ENCODE measurements around the gene ABI3.
"Not testable (repeated sequence)": the region's sequence is repeated elsewhere in the genome, so short reads cannot be mapped to it uniquely, and the experiment has no call there.

ABI3 gene

DNA sequence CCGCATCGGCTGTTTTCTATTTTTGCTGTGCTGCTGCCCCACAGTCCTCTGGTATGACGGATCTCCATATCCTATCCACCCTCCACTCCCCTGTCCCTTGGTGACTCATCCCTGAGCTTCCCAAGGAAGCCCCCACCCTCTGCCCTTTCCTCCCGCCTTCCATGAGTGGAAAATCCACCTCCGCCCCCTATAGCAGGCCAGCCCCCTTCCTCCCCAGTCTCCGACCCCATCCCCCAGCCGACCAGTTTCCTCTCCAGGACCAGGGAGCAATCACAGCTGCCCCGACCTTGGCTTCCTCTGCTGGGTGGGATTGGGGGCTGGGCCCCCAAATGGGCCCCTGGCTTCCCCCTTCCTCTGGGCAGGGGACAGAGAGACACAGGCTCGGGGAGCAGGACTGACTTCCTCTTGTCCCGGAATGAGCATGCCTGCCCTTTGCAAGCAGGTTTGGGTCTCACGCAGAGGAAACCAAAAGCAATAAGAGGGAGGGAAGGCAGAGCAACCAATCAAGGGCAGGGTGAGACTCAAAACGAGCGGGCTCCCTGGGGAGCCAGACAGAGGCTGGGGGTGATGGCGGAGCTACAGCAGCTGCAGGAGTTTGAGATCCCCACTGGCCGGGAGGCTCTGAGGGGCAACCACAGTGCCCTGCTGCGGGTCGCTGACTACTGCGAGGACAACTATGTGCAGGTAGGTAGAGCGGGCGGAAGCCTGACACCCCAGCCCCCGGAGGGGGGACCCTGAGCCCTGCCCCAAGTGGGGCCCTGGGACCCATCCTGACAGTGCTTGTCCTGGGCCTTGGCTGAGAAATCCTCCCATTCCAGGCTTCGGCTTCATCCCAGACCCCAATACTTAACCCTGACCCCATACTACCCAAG, at the start of gene ABI3, which contains the start of gene GNGT2:
TSS of gene ABI3 (plus strand) at position 550 of the 872 bp plus-strand sequence. CDS start at position 568, 18 bp downstream.
TSS of gene GNGT2 (minus strand) at position 417 of the 872 bp plus-strand sequence. CDS start 3,152 bp downstream, outside the sequence.
- DNase-seq = no peak

DNA sequence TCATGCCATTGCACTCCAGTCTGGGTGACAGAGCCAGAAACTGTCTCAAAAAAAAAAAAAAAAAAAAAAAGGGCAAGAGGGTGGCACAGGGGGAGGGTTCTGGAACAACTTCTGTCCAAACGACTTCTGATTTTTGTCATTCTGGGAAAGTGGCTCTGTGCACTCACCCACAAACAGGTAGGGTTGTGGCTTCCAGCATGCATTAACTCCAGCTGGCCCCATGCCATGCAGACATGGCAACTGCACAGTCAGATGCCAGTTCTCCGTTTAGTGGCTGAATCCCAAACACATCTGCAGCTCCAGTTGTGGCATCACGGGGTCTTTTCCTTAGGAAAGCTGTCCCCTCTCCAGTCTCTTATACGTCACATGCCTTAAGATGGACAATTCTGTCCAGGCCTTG, 47.6 kb upstream of the ABI3 start:
- no peak for DNase-seq

DNA sequence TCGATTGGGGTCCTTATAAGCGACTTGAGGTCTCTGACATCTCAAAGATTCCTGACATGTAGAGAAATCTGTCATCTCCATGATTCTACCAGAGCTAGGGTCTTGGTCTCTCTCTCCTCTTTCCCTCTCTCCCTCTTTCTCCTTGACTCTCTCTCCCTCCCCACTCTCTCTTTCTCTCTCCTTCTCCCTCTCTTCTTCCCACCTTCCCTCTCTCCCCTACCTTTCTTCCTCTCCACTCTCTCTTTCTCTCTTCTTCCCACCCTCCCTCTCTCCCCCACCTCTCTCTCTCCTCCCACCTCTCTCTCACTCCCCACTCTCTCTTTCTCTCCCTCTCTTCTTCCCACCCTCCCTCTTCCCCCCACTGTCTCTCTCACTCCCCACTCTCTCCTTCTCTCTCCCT, 45.4 kb upstream of the ABI3 start:
- DNase-seq = no peak

DNA sequence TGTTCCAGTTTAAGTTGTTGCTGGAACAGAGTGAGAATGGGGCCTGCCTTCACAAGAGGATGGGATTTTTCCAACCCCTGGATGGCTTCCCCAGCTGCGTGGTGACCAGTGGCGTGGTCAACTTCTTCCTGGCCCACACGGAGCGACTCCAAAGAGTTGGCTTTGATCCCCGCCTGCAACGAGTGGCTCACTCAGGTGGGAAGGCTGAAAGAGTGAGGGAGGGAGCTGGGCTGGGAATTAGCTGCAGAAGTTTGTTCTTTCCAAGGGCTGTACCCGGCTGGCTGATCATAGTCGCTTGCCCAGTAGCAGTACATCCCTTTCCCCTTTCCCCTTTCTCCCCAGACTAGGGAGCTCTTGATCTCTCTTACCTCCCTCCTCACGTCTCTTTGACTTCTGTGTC, 41.8 kb upstream of the ABI3 start:
- DNase-seq = no peak

DNA sequence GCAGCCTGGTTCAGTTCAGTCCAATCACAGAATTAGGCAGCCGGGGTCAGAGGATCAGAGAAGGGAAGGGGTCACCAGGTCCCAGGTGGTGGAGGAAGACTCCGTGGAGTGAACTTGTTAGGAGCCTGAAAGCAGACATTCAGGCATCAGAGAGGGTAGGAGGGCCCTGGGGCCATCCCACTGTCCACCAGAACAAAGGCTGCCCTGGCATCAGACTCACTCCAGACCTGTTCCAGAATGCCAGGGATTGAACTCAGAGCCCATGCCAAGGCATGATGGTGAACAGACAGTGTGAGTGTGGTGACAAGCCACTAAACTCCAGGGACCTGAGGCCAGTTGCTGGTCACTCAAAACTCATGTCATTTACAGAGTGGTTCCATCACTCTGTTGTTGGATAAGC, 40.3 kb upstream of the ABI3 start:
- DNase-seq = no peak

GRCh38 chr17:49170711-49171110, 39.8 kb upstream of the ABI3 start:
- not testable (repeated sequence) for DNase-seq

DNA sequence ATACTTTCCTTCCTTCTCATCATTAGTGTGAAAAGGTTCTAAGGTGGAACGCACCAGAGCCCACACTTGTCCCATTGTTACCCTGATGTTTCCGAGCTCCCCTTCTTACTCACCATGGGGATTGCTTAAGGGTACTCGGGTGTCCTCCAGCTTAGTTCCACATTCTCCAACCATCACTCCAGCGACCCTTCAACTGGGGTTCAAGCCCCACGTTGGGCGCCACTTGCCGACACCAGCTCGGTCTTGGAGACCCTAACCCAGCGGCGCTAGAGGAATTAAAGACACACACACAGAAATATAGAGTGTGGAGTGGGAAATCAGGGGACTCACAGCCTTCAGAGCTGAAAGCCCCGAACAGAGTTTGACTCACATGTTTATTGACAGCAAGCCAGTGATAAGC, 34.5 kb upstream of the ABI3 start:
- DNase-seq = not testable (repeated sequence)

DNA sequence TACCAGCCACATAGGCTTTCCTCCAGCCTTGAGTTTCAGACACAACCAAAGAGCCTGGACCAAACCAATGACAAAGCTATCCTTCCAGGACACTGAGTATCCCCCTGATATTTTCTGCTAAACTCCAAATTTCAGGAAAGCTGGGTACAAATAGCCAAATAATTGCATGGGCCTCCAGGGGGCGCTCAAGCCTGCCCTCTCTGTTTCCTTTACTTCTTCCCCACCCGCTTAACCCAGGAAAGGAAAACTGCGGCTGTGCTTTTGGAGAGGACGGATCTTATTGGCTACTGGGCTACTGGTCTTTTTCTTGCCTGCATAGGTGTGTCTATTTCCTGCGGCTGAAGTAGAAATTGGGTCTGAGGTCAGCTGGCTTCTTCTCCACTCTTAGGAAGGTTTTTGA, 30.2 kb upstream of the ABI3 start:
- no peak for DNase-seq

- no peak for DNase-seq
These were observed 29.4 kb upstream of the ABI3 start for GRCh38 chr17:49180998-49181635.

DNA sequence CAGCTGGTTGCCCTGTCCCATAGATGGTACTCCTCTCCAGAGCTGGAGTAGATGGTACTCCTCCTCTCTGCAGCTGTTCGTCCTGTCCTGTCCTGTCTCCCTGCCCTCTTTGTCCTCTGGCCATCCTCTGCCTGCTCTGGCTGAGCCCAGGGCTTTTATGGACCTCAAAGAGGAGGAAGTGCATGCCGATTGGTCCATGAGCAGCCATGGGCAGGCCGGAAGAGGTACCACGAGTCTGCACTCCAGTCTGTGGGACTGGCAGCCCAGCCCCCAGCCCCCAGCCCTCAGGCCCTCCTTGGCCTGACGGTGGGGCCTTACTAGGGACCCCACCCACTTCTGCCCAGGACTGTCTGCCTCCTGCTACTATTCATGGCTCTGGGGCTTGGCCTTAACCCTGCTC, 27.2 kb upstream of the ABI3 start:
- DNase-seq = no peak

DNA sequence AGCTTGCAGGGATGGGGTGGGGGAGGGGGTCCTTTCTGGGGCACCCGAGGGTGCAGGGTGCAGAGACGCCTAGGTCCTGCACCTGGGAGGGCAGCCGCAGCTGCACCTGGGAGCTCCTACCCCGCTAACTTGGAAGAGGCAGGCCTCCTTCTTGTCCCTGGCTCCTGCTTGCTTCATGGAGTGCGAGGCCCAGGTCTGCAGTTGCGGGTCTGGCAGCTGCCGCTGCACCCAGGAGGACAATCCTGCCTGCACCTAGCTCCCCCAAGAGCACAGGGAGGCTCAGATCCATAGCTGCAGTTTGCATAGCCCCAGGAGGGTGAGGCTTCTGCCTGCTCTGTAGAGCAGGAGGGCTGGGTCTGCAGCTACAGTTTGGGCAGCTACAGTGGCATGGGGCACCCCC, 26.7 kb upstream of the ABI3 start:
- no peak for DNase-seq

DNA sequence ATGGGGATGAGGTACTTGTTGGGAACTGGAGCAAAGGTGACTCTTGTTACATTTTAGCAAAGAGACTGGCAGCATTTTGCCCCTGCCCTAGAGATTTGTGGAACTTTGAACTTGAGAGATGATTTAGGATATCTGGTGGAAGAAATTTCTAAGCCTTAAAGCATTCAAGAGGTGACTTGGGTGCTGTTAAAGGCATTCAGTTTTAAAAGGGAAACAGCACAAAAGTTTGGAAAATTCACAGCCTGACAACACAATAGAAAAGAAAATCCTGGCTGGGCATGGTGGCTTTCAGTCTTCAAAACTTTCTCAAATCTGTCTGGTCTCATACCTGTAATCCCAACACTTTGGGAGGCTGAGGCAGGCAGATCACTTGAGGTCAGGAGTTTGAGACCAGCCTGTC, 26.0 kb upstream of the ABI3 start:
- not testable (repeated sequence) for DNase-seq

- not testable (repeated sequence) for DNase-seq
These were observed 25.1 kb upstream of the ABI3 start for GRCh38 chr17:49185381-49185780.

- DNase-seq = no peak
These were observed 23.2 kb upstream of the ABI3 start for GRCh38 chr17:49187301-49187700.

DNA sequence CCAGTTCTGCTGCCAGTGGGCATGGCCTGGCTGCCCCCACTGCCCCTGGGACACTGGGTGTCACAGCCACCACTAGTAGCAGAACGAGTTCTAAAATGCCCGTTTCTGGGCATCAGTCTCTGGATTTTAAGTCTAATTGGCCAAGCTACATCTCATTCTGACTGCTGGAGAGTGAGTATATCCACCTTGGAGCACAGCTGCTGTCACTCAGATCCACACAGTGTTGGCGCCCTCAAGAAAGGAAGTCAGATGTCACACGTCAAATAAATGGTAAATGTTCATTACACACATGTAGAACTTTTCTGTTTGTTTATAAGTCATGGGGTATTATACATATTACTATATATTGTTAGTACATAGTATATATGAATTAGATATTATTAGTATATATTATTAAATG, 19.6 kb upstream of the ABI3 start:
- DNase-seq = no peak

GRCh38 chr17:49191409-49191916, 19.0 kb upstream of the ABI3 start:
- no peak for DNase-seq

DNA sequence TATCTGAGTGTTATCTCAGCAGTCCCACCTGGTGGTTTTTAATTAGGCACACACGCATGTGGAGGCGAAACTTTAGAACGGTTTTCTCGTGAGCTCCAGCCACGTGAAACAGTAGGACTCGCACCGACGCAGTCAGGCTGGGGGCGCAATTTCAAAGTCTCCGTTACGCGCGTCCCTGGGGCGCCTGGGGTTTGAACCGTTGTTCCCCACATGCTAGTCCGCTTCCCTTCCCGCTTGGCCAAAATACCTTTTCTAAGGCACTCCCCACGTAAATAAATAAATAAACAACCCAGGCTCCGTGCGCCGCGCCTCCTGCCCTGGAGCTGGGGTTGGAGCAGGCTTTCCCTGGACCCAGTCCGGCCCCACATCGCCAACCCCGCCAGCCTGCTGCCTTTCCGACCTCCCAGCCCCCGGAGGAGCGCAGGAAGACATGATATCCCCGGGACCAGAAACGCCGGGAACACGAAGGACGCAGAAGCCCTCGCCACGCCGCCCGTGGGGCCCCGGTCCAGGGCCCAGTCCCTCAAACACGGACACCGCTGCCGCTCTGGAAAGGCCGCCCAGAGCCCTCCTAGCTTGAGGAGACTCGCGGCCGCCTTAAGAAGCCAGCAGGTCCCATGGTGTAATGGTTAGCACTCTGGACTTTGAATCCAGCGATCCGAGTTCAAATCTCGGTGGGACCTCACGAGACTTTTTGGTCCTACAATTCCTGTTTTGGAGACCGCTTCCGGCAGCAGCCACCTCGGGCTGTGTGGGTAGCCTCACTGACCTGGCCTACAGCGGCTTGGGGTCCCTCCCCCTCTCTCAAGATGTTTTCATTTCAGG, 18.4 kb upstream of the ABI3 start:
- peak; percentile 73 for DNase-seq

DNA sequence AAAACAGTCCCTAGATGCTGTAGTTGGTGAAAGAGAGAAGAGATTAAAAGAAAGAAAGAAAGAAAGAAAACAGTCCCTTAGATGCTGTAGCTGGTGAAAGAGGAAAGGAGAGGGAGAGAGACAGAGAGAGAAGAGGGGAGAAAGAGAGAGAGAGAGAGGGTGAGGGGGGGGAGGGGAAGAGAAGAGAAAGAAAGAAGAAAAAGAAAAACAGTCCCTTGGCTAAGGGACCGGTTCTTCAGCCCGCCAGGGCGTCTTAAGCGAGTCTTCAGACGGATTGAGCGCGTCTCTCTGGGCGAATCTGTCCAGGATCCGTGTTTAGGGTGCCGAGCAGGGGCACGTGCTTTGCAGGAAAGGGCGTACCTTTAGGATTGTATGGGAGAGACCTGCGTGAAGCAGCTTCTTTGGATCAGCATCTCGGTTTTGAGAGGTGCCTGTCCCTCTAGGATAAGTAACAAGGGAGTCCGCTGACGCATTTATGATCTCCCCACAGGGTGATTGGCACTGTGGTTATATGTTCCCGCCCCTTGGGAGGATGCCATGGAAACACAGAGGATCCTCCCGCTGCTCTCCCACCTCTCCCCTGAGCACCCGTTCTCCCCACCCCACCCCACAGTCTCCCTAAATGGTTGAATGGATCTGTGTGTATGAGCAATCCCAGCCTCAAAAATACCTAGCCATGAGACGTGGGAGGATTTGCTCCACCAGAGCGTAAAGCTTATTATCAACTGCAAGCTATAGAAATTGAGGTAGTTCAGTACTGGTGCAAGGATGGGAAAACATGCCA, 16.8 kb upstream of the ABI3 start:
- DNase-seq = peak; percentile 44

DNA sequence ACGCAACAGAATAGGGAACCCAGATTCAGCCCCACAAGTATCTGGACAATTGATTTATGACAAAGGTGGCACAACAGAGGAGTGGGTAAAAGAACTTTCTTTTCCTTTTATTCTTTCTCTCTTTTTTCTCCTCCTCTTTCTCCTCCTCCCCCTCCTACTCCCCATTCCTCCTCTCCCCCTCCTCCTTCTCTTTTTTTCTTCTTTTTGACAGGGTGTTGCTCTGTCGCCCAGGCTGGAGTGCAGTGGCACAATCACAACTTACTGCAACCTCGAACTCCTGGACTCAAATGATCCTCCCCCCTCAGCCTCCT, 16.3 kb upstream of the ABI3 start:
- DNase-seq = no peak

- no peak for DNase-seq
These were observed 14.8 kb upstream of the ABI3 start for GRCh38 chr17:49195751-49196150.

DNA sequence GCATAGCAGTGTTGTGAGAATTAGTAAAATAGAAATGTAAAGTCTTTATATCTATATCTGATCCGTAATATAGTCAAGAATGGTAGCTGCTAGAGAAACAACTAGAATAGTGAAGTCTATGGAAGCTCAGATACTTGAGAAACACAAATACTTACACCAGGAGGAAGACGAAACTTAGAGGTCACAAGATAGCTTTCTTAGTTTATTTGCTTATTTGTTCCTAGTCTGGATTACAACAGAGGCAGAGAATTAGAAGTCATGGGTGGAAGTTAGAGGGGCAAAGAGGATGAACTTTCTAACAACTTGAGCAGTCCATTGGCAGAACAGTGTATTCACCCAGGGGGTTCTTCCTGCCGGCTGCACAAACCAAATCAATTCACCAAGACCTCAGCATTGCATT, 14.0 kb upstream of the ABI3 start:
- no peak for DNase-seq

DNA sequence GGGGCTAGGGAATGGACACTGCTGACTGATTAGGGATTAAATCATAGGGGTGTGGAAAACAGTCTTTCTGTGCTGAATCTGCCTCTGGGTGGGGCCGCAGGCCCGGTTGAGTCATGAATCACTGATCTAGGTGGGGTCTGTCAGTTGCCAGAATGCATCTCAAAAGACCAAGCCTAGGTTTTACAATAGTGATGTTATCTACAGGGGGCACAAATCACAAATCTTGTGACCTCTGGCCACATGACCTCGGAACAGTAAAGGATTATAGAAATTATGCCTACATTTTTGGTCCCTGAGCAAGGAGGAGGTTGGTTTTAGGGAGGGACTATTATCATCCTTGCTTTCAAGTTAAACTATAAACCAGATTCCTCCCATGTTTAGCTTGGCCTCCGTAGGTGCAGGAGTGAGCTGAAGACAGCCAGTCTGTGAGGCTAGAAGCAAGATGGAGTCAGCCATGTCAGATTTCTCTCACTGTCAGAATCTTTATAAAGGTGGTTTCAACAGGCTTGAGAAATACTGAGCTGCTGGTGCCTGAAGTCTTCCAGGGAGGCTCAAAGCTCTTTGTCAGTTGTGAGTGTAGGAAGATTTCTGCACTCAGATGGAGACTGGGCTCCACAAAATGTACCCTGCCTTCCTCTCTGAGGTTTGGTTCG, 13.0 kb upstream of the ABI3 start:
- no peak for DNase-seq
